Activated T-cell treated with anti-CD3 and anti-CD28 coated beads, Interleukin-2, amount 50 U/mL, for 72 hours (primary cell): ENCODE data around the gene MYOC. TPM values are rescaled to one million over a fixed set of nuclear protein-coding genes. Genes with fewer than 3 reads are reported as not detected.
"Not testable (repeated sequence)": the region's sequence is repeated elsewhere in the genome, so short reads cannot be mapped to it uniquely, and the experiment has no call there.

ENCODE experiments used
- ATAC-seq, 2 donors: fragments of 150-1000 bp; cut with Tn5 transposase; replicated peaks in 1 of 2; 2 replicates each; pipeline ENCODE4 v1.10.0; 2021; ENCODE audit warnings: moderate library complexity in 2 of 2, mild to moderate bottlenecking in 1 of 2
- DNase-seq, 2 donors: peaks; one replicate each; pipeline ENCODE4 v3.0.0; 2021 to 2022; ENCODE audit warnings: mixed read lengths in 1 of 2
- H3K27ac Mint-ChIP-seq: one replicate; pipeline ENCODE4 v1.8.0; 2022; ENCODE audit warnings: mild to moderate bottlenecking, moderate library complexity, mixed read lengths
- H3K27me3 Mint-ChIP-seq: one replicate; pipeline ENCODE4 v1.8.0; 2022; ENCODE audit warnings: low read depth, mixed read lengths
- H3K36me3 Mint-ChIP-seq, 2 donors: one replicate each; pipeline ENCODE4 v1.8.0; 2022; ENCODE audit warnings: mixed read lengths in 2 of 2, mild to moderate bottlenecking in 1 of 2; ENCODE audit not compliant: insufficient read depth in 2 of 2
- H3K4me1 Mint-ChIP-seq: one replicate; pipeline ENCODE4 v1.8.0; 2022; ENCODE audit warnings: low read depth, mixed read lengths
- H3K4me3 Mint-ChIP-seq, 2 donors: one replicate each; pipeline ENCODE4 v1.8.0; 2022; ENCODE audit warnings: mild to moderate bottlenecking in 2 of 2, mixed read lengths in 2 of 2, moderate library complexity in 2 of 2
- H3K9me3 Mint-ChIP-seq, 2 donors: one replicate each; pipeline ENCODE4 v1.8.0; 2022; ENCODE audit warnings: mixed read lengths in 2 of 2
- total RNA-seq, 2 donors: library from RNA; stranded (reverse); gene quantifications; one replicate each; pipeline ENCODE4 v1.2.3, GENCODE V29; 2022

The MYOC gene
- total RNA-seq, 2 donors from 2014 or later: not detected

- no peaks in the 10 kb centered on the region for H3K36me3 Mint-ChIP-seq
- H3K4me1 Mint-ChIP-seq: no peaks in the 10 kb centered on the region
- H3K9me3 Mint-ChIP-seq: no peaks in the 10 kb centered on the region
- H3K4me3 Mint-ChIP-seq: no peak overlapping the region
- no peak for ATAC-seq
- no peaks in the 10 kb centered on the region for H3K27me3 Mint-ChIP-seq
- no peak for DNase-seq
- H3K27ac Mint-ChIP-seq: no peak overlapping the region
Measured at GRCh38 chr1:171642197-171642596, 10.3 kb downstream of the MYOC start.

DNA sequence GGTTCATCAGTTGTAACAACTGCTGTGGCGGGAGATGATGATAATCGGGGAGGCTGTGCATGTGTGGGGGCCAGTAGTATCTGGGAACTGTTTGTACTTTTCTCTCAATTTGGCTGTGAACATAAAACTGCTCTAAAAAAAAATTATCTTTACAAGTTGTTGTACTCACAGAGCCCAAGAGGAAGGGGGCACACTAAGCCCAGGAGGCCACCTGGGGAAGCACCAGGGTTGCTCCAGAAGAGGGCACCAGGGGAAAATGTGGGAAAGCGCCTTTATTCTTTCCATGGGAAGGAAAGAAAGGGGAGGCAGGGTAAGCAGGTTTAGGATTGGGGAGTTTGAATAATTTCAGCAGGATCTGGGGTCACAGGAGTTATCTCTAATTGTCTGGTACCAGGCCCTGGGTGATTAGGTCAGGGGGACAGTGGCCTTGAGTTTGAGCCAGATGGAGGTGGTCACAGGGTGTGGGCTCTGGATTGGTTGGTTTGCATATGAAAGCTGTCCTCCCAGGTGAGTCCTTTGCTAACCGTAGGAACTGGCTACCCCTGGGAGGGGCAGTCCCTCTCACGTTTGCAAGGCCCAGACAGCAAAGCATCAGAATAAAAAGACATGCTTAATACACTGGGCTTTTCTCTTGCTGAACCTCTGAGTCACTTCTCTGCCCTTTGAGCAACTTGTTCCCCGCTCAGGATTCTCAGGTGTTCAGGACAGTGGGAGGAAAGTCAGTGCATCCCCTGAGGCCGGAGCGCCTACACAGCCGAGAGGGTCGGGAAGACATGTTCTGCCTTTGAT is 11.2 kb downstream of the MYOC start:
- Mint-ChIP-seq H3K27ac (no peak overlapping the region), H3K4me1 (no peaks in the 10 kb centered on the region), H3K4me3 (no peak overlapping the region), H3K36me3 (no peaks in the 10 kb centered on the region), H3K9me3 (no peaks in the 10 kb centered on the region), H3K27me3 (no peaks in the 10 kb centered on the region)
- ATAC-seq: no peak
- no peak for DNase-seq

- Mint-ChIP-seq H3K4me1 (no peaks in the 10 kb centered on the region), H3K9me3 (no peaks in the 10 kb centered on the region), H3K27ac (no peak overlapping the region), H3K27me3 (no peaks in the 10 kb centered on the region), H3K4me3 (no peak overlapping the region), H3K36me3 (no peaks in the 10 kb centered on the region)
- ATAC-seq: no peak
- DNase-seq: no peak
Measured at GRCh38 chr1:171640225-171640624, 12.3 kb downstream of the MYOC start.

DNA sequence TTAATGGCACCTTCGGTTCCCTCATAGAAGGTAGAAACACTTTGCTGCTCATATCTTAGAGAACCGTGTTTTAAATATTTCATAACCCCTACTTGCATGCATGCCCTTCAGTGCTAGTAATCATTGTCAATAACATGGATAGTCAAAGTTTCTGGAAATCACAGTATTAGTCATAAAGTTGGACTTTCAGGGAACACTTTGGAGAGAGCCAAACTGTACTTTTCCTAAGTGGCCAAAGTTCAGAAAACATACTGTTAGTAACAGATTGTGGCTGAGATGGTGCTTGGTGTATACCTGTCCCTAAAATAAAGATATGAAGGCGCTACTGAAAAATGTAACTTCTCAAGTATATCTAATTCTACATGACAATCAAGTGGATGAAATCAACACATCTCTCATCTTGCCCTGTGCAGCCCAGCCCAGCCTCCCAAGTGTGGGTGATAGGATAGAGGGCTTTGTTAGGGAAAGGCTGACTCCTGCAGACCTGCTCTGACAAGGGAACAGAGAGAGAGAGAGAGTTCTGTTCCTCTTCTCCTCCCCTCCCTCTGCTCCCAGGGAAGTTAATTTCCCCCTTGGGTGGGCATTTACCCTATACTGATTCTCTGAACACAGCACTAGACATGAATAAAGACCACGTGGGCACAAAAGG is 14.4 kb downstream of the MYOC start:
- H3K4me3 Mint-ChIP-seq: no peak overlapping the region
- ATAC-seq (no peak), DNase-seq (no peak)
- no peaks in the 10 kb centered on the region for H3K4me1 Mint-ChIP-seq
- H3K9me3 Mint-ChIP-seq: no peaks in the 10 kb centered on the region
- no peaks in the 10 kb centered on the region for H3K36me3 Mint-ChIP-seq
- H3K27me3 Mint-ChIP-seq: peaks cover 2% of the 10 kb centered on the region
- H3K27ac Mint-ChIP-seq: no peak overlapping the region

DNA sequence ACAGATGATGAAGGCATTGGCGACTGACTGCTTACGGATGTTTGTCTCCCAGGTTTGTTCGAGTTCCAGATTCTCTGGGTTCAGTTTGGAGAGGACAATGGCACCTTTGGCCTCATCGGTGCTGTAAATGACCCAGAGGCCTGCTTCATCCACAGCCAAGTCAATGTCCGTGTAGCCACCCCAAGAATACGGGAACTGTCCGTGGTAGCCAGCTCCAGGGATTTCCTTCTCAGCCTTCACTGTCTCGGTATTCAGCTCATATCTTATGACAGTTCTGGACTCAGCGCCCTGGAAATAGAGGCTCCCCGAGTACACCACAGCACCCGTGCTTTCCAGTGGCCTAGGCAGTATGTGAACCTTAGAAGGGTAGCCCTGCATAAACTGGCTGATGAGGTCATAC is 16.3 kb downstream of the MYOC start:
- ATAC-seq: no peak
- no peak overlapping the region for H3K27ac Mint-ChIP-seq
- no peaks in the 10 kb centered on the region for H3K9me3 Mint-ChIP-seq
- no peak overlapping the region for H3K4me3 Mint-ChIP-seq
- no peak for DNase-seq
- H3K27me3 Mint-ChIP-seq: peaks cover 12% of the 10 kb centered on the region
- no peaks in the 10 kb centered on the region for H3K4me1 Mint-ChIP-seq
- H3K36me3 Mint-ChIP-seq: no peaks in the 10 kb centered on the region

DNA sequence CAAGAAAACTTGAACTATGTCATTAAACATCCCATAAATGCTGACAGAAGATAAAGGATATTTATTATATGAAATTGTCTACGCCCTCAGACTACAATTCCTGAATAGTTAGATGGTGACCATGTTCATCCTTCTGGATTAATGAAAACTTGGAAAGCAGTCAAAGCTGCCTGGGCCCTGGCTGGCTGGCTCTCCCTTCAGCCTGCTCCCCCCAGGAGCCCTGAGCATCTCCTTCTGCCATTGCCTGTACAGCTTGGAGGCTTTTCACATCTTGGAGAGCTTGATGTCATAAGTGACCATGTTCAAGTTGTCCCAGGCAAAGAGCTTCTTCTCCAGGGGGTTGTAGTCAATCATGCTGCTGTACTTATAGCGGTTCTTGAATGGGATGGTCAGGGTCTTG is 16.8 kb downstream of the MYOC start:
- H3K27me3 Mint-ChIP-seq: peaks cover 12% of the 10 kb centered on the region
- H3K4me1 Mint-ChIP-seq: no peaks in the 10 kb centered on the region
- no peak for DNase-seq
- ATAC-seq: no peak
- no peaks in the 10 kb centered on the region for H3K36me3 Mint-ChIP-seq
- no peak overlapping the region for H3K4me3 Mint-ChIP-seq
- H3K27ac Mint-ChIP-seq: no peak overlapping the region
- H3K9me3 Mint-ChIP-seq: no peaks in the 10 kb centered on the region

GRCh38 chr1:171628225-171628624 is 24.3 kb downstream of the MYOC start:
- ATAC-seq (no peak), DNase-seq (no peak)
- no peaks in the 10 kb centered on the region for H3K36me3 Mint-ChIP-seq
- no peak overlapping the region for H3K27ac Mint-ChIP-seq
- H3K9me3 Mint-ChIP-seq: no peaks in the 10 kb centered on the region
- no peak overlapping the region for H3K4me3 Mint-ChIP-seq
- peaks cover 32% of the 10 kb centered on the region for H3K27me3 Mint-ChIP-seq
- H3K4me1 Mint-ChIP-seq: no peaks in the 10 kb centered on the region

DNA sequence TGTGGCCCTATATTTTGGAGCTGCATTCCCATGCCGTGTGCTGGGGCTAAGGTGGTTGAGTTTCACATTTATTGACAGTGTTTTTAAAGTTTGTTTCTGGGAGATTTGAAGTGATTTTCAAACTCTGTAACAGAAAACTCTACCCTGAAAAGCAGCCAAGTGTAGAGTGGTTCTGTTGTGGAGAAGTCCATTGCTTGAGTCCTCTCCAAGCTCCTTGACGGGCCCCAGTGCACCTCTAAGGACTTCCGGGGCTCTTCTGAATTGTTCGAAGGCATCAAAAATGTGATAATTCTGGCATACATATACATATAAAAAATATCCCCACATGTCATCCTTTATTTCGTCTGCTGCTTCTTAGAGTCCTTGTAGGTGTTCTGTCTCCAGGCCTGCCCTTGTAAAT is 25.5 kb downstream of the MYOC start:
- H3K36me3 Mint-ChIP-seq: no peaks in the 10 kb centered on the region
- ATAC-seq (no peak), DNase-seq (no peak)
- no peaks in the 10 kb centered on the region for H3K9me3 Mint-ChIP-seq
- H3K4me1 Mint-ChIP-seq: no peaks in the 10 kb centered on the region
- H3K4me3 Mint-ChIP-seq: no peak overlapping the region
- H3K27me3 Mint-ChIP-seq: peaks cover 20% of the 10 kb centered on the region
- H3K27ac Mint-ChIP-seq: no peak overlapping the region

DNA sequence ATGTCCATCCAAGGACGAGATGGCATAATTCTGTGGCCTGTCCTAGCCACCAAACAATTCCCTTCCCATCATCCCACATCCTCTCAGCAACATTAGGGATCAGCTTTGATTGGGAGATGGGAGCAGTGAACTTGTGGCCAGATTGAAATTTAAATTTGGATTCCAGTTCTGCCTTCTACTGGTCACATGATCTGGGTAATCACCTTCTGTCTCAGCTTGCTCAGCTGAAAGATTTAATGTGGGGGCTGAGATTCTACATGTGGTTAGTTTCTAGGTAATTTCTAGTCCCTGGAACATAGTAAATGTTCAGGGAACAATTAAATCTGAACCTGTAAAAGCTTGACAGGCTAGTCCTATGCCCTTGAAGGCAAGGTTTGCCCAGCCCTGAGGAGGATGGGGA is 27.3 kb downstream of the MYOC start:
- no peak for ATAC-seq
- Mint-ChIP-seq H3K4me3 (no peak overlapping the region), H3K36me3 (no peaks in the 10 kb centered on the region), H3K4me1 (no peaks in the 10 kb centered on the region), H3K27me3 (peaks cover 18% of the 10 kb centered on the region), H3K27ac (no peak overlapping the region), H3K9me3 (no peaks in the 10 kb centered on the region)
- DNase-seq: no peak

GRCh38 chr1:171623651-171624331 is 28.7 kb downstream of the MYOC start:
- DNase-seq (no peak), ATAC-seq (no peak)
- Mint-ChIP-seq H3K4me3 (no peak overlapping the region), H3K27me3 (peaks cover 7% of the 10 kb centered on the region), H3K4me1 (no peaks in the 10 kb centered on the region), H3K27ac (no peak overlapping the region), H3K36me3 (no peaks in the 10 kb centered on the region), H3K9me3 (no peaks in the 10 kb centered on the region)

GRCh38 chr1:171622152-171622462 is 30.4 kb downstream of the MYOC start, which contains the start of gene MYOCOS:
Gene MYOCOS (plus strand): TSS chr1:171622243. CDS start chr1:171623884, 1,641 bp downstream.
- ATAC-seq (no peak), DNase-seq (no peak)
- Mint-ChIP-seq H3K36me3 (no peaks in the 10 kb centered on the region), H3K9me3 (no peaks in the 10 kb centered on the region), H3K4me3 (no peak within 1 kb of the TSS), H3K4me1 (no peaks in the 10 kb centered on the region), H3K27ac (no peak within 1 kb of the TSS), H3K27me3 (peaks cover 7% of the 10 kb centered on the region)

GRCh38 chr1:171616586-171616985 is 35.9 kb downstream of the MYOC start:
- ATAC-seq: no peak
- Mint-ChIP-seq H3K36me3 (no peaks in the 10 kb centered on the region), H3K27me3 (no peaks in the 10 kb centered on the region), H3K9me3 (no peaks in the 10 kb centered on the region), H3K4me1 (no peaks in the 10 kb centered on the region), H3K27ac (no peak overlapping the region), H3K4me3 (no peak overlapping the region)
- no peak for DNase-seq

DNA sequence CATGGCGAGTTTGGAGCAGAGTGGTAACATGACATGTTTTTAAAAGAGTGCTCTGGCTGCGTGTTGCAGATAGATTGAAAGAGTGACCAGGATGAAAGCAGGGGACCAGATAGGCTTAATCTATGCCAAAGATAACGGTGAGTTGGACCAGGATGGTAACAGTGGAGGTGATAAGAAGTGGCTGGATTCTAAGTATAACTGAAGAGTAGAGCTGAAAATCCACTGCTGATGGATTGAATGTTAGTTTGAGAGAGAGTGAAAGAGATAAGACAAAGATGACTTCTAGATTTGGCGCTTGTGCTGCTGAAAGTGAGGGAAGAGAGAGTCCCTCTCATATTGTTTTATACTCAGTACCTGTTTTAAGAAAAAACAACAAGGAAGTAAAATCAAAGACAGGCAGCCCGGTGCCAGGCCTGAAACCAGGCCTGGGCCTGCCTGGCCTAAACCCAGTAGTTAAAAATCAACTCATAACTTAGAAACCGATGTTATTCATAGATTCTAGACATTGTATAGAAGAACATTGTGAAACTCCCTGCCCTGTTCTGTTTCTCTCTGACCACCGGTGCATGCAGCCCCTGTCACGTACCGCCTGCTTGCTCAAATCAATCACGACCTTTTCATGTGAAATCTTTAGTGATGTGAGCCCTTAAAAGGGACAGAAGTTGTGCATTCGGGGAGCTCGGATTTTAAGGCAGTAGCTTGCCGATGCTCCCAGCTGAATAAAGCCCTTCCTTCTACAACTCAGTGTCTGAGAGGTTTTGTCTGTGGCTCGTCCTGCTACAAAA is 37.2 kb downstream of the MYOC start:
- H3K9me3 Mint-ChIP-seq, H3K4me1 Mint-ChIP-seq, H3K4me3 Mint-ChIP-seq, H3K36me3 Mint-ChIP-seq, ATAC-seq, H3K27ac Mint-ChIP-seq, DNase-seq, H3K27me3 Mint-ChIP-seq: not testable (repeated sequence)
